ENCODE results near the gene TSPAN15.

TSPAN15 gene

GRCh38 chr10:69451209-69451783, at the start of gene TSPAN15:
TSPAN15 (plus strand) TSS chr10:69451465; CDS start chr10:69451595, 130 bp downstream.
- DNase-seq, result peak; percentile 53

- DNase-seq, result no peak
Measured at GRCh38 chr10:69402386-69402785, 48.9 kb upstream of the TSPAN15 start.

GRCh38 chr10:69403066-69403465, 48.2 kb upstream of the TSPAN15 start:
- DNase-seq, result no peak

GRCh38 chr10:69403519-69403918, 47.7 kb upstream of the TSPAN15 start:
- DNase-seq, result no peak

- no peak for DNase-seq
Measured at GRCh38 chr10:69404786-69405185, 46.5 kb upstream of the TSPAN15 start.

GRCh38 chr10:69405221-69405620, 46.0 kb upstream of the TSPAN15 start:
- no peak for DNase-seq

- DNase-seq, result no peak
Measured at GRCh38 chr10:69406302-69406811, 44.9 kb upstream of the TSPAN15 start.

GRCh38 chr10:69406816-69407580, 44.3 kb upstream of the TSPAN15 start:
- no peak for DNase-seq

- DNase-seq, result no peak
Measured at GRCh38 chr10:69407621-69408301, 43.5 kb upstream of the TSPAN15 start.

- peak; percentile 81 for DNase-seq
Measured at GRCh38 chr10:69408318-69409175, 42.7 kb upstream of the TSPAN15 start.

- DNase-seq, result no peak
Measured at GRCh38 chr10:69409176-69409495, 42.1 kb upstream of the TSPAN15 start.

- no peak for DNase-seq
Measured at GRCh38 chr10:69409968-69410367, 41.3 kb upstream of the TSPAN15 start.

- no peak for DNase-seq
Measured at GRCh38 chr10:69410487-69410886, 40.8 kb upstream of the TSPAN15 start.

GRCh38 chr10:69411476-69411875, 39.8 kb upstream of the TSPAN15 start:
- DNase-seq, result no peak

- DNase-seq, result no peak
Measured at GRCh38 chr10:69412232-69412790, 39.0 kb upstream of the TSPAN15 start.

GRCh38 chr10:69413221-69413865, 37.9 kb upstream of the TSPAN15 start:
- DNase-seq, result no peak

GRCh38 chr10:69414036-69415018, 36.9 kb upstream of the TSPAN15 start:
- DNase-seq, result no peak

- DNase-seq, result no peak
Measured at GRCh38 chr10:69415049-69415448, 36.2 kb upstream of the TSPAN15 start.

GRCh38 chr10:69415951-69416350, 35.3 kb upstream of the TSPAN15 start:
- DNase-seq, result no peak

- no peak for DNase-seq
Measured at GRCh38 chr10:69416695-69417094, 34.6 kb upstream of the TSPAN15 start, which contains the start of gene TACR2. TACR2 (minus strand) TSS chr10:69416918; CDS start chr10:69416323, 595 bp downstream.

- DNase-seq, result no peak
Measured at GRCh38 chr10:69417542-69417941, 33.7 kb upstream of the TSPAN15 start.

Measured in activated T-cell treated with anti-CD3 and anti-CD28 coated beads for 4 hours (primary cell).